ENCODE results near the gene SH2D5.
A peak's percentile ranks its signal among the peaks of the same experiment; 100 is the strongest.

The SH2D5 gene

GRCh38 chr1:20732588-20733359 lies at the start of gene SH2D5:
Gene SH2D5, minus strand, starts transcription at chr1:20732703. Its CDS starts 4,659 bp downstream, at chr1:20728044.
- peak; percentile 48 to 73 for DNase-seq (ENCODE audit: low read depth in 2 of 2)

GRCh38 chr1:20775700-20776099 lies 43.2 kb upstream of the SH2D5 start:
- DNase-seq (ENCODE audit: low read depth in 2 of 2) = no peak

DNA sequence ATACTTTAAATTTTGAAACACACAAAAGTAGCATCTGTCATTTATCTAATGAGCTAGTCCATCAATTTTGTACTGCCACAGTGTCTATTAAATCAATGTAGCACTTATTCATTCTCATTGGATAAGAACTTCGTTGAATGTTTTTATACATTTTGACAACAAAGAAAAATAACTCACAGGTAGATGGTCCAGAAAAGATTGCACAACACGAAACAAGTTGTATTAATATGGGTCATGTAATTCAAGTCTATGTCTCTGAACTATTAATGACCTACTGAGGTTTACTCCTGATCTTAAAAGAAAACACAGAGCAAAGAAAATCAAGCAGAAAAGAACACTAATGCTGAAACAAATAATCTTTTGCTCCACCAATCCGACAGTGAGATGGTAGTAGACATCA lies 39.3 kb upstream of the SH2D5 start:
- DNase-seq (ENCODE audit: low read depth in 2 of 2) = no peak

DNA sequence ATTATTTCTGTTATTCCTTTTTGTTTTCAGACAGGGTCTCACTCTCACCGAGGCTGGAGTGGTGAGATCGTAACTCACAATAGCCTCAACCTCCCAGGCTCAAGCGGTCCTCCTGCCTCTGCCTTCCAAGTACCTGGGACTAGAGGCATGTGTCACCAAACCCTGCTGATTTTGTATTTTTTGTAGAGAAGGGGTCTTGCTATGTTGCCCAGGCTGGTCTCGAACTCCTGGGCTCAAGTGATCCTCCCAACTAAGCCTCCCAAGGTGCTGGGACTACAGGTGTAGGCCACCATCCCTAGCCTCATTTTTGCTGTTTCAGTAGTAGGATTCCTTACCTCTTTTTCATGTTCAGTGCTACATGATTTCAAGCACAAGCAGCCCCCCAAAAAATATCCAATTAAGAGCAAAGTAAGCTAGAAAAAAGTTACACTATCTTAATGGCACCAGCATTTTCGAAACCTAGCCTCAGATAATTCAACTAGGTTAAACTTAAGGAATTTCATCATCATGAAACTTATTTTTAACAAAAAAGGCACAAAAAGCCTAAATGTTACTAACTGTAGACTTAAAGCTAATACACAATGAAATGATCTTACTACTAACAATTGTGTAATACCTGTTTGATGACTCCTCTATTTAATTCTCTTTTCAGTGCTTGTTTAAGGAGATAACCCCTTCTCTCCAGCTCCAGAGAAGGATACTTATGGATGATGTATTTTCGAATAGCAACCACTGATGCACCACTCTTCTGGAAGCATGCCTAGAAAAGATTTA lies 38.0 kb upstream of the SH2D5 start:
- no peak for DNase-seq (ENCODE audit: low read depth in 2 of 2)

DNA sequence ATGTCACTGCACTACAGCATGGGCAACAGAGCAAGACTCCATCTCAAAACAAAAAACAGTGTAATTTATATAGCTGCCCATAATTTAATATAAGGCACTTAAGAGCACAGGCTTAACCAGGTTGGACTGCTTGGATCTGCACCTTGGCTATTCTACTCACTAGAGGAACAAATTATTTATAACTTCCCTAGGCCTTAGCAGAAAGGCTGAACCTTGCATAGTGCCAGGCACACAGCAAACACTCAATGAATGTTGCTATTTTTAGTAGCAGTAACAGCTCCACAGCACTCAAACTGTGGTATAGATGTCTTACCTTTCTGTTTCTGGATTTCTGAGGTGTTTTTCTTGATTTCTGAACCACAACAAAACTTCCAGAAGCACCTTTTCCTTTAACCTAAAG lies 34.8 kb upstream of the SH2D5 start:
- no peak for DNase-seq (ENCODE audit: low read depth in 2 of 2)

GRCh38 chr1:20763417-20763816 lies 30.9 kb upstream of the SH2D5 start:
- DNase-seq (ENCODE audit: low read depth in 2 of 2) = no peak

DNA sequence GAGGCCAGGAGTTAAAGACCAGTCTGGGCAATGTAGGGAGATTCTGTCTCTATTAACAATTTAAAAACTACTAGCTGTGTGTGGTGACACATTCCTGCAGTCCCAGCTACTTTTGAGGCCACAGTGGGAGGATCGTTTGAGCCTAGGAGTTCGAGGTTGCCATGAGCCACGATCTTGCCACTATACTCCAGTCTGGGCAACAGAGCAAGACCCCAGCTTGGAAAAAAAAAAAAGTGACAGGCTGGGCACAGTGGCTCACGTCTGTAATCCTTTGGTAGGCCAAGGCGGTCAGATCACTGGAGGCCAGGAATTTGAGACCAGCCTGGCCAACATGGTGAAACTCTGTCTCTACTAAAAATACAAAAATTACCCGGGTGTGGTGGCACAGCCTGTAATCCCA lies 27.8 kb upstream of the SH2D5 start:
- DNase-seq (ENCODE audit: low read depth in 2 of 2) = no peak

- no peak for DNase-seq (ENCODE audit: low read depth in 2 of 2)
Observed at GRCh38 chr1:20753589-20753988, 21.1 kb upstream of the SH2D5 start.

DNA sequence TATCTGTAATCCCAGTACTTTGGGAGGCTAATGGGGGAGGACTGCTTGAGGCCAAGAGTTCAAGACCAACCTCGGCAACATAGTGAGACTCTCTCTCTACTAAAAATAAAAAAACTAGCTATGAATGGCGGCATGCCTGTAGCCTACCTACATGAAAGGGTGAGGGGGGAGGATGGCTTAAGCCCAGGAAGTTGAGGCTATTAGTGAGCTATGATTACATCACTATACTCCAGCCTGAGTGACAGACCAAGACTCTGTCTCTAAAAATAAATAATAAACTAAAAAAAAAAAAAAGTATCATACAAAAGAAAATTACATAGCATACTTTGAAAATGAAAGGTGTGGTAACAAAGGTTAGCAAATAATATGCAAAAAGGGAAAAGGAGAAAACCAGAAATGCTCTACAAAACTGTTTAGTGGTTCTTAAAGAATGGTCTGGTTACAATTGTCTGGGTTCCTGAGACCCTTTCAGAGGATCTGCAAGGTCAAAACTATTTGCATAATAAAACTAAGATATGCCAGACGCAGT lies 19.0 kb upstream of the SH2D5 start:
- DNase-seq (ENCODE audit: low read depth in 2 of 2) = no peak

DNA sequence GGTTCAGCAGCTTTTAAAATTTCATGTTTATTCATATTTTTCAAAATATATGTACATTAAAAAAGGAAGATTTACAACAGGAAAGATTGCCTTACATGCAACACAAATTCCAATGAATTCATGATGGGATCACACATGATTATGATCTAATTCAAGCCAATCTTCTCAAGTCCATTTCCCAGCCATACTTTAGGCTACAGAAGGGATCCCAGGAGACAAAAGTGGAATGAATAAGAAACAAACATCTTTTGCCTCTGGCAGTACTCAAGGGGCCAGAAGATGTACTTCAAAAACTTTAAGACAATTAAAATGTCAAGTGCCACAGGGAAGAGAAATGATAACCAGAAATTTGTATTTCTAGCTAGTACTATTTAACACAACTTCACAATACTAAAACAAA lies 10.2 kb upstream of the SH2D5 start:
- no peak for DNase-seq (ENCODE audit: low read depth in 2 of 2)

- DNase-seq (ENCODE audit: low read depth in 2 of 2) = no peak
Observed at GRCh38 chr1:20740781-20741180, 8.3 kb upstream of the SH2D5 start.

- DNase-seq (ENCODE audit: low read depth in 2 of 2) = no peak
Observed at GRCh38 chr1:20739225-20739624, 6.7 kb upstream of the SH2D5 start.

- no peak for DNase-seq (ENCODE audit: low read depth in 2 of 2)
Observed at GRCh38 chr1:20735581-20736111, 3.1 kb upstream of the SH2D5 start.

- no peak for DNase-seq (ENCODE audit: low read depth in 2 of 2)
Observed at GRCh38 chr1:20733360-20733975, 965 bp upstream of the SH2D5 start.

- peak; percentile 40 to 50 for DNase-seq (ENCODE audit: low read depth in 2 of 2)
Observed at GRCh38 chr1:20732071-20732587, 374 bp downstream of the SH2D5 start.

GRCh38 chr1:20731057-20731991 lies 1.2 kb downstream of the SH2D5 start:
- DNase-seq (ENCODE audit: low read depth in 2 of 2) = no peak

- no peak for DNase-seq (ENCODE audit: low read depth in 2 of 2)
Observed at GRCh38 chr1:20730690-20731056, 1.8 kb downstream of the SH2D5 start.

DNA sequence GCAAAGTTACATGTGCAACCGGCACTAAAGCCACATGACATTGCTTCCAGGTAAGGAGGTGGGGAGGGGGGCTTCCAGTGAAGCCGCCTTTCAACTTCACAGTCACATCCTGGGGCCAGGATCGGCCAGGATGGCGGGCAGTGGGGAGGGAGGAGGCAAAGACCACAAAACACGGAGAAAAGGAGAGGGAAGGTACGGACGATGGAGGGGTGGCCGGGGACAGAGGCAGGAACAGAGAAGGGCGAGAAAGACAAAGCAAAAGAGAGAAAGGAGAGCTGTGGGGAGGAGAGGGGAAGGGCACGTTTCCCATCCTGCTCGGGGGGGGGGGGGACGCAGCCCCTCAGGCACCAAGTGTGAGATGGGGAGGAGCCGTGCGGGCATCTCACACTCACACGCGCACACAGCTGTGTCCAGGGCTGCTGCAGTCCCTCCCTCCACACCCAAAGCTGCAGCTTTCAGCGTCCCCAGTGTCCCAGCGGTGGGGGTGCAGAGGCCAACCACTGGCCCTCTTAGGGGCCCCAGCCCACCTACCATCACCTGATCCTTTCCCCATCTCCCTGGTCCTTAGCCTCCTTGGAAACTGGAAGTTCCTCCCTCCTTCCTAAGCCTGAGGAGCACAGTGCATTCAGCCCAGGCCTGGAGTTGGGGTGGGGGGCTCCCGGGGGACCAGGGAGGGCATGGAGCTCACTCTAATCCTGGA lies 2.4 kb downstream of the SH2D5 start:
- DNase-seq (ENCODE audit: low read depth in 2 of 2) = no peak

DNA sequence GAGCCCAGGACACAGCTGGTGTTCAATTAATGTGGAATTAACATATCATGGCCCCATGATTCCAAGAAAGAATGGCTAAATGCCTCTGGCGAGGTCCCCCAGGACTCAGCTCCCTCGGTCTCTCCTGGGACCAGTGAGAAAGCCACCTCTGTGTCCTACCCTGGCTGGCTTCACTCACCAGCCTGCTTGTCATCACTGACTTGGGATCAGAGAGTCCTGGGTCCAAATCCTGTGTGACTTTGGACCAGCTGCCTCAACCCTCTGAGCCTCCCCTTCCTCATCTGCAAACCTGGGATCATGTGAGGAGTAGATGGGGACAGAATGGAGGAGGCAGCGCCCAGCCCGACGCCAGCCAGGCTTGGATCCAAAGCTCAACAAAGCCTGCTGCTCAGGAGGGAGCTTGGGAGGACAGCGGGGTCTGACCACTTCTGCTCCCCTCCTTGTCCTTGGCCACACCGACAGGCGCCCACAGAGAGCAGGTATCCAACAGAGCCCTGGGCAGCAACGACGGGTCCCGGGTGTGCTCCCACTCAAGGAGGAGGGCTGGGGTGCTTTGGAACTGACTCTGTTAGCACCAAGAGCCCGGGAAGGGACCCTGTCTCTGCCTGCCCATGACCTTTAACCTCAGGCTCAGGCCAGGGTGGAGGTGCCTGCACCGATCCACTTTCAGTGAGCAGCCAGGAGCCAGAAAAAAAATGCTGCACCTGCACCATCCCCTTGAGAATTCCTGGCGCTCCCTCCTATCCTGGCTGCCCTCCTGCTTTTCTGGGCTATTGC lies 3.2 kb downstream of the SH2D5 start:
- no peak for DNase-seq (ENCODE audit: low read depth in 2 of 2)

Data from activated CD8-positive, alpha-beta memory T cell treated with anti-CD3 and anti-CD28 coated beads for 4 hours (primary cell).